Gastroesophageal sphincter (tissue), 3 donors: ENCODE results near the gene DDX21.

Experiments used
- CTCF ChIP-seq, 4 experiments: fragments of 200-600 bp in 2 of 4; fragments of 450-650 bp in 2 of 4; sonication (generic) in 1 of 4; IDR thresholded peaks; one replicate each; pipeline ENCODE4 v1.5.1; 2017 to 2019; ENCODE audit warnings: antibody characterized with exemption in 4 of 4, mild to moderate bottlenecking in 2 of 4, moderate library complexity in 2 of 4
- POLR2AphosphoS5 ChIP-seq: sonication (generic); formaldehyde crosslinking; IDR thresholded peaks from one replicate; pipeline ENCODE4 v1.6.1; 2017; ENCODE audit warnings: antibody characterized with exemption

- TF ChIP-seq CTCF (IDR thresholded peaks at IDR 0.05) (no peak), POLR2AphosphoS5 (no peak)
These were observed 77.3 kb downstream of the DDX21 start for GRCh38 chr10:69033256-69033655.
